HCT116 (cell line): Measurements from ENCODE around the gene PDE9A. TPM values are rescaled to one million over a fixed set of nuclear protein-coding genes. Genes with fewer than 3 reads are reported as not detected.

Experiments used
- ATAC-seq: fragments of 200-7000 bp; cut with Tn5 transposase; 2 replicates; pipeline ENCODE4 v1.9.1; 2020; ENCODE audit warnings: mild to moderate bottlenecking, moderate library complexity
- BruUV-seq: library from RNA; stranded (reverse); fragments of 400-500 nt; replicated peaks from 2 replicates; lab custom pipeline; 2021; lab: Mats Ljungman, UMichigan
- CTCF ChIA-PET: fragments of 300-600 bp; sonication (Branson Sonifier 250); formaldehyde crosslinking; loops from one replicate; lab custom pipeline; 2021; ENCODE audit warnings: antibody characterized with exemption; lab: Charles Lee
- POLR2A ChIA-PET: fragments of 300-600, 350-600 bp; sonication (Branson Sonifier 250); formaldehyde crosslinking; loops from one replicate; lab custom pipeline; 2021; ENCODE audit warnings: antibody characterized with exemption; lab: Charles Lee
- RAD21 ChIA-PET, 2 experiments: fragments of 300-600 bp; sonication (Branson Sonifier 250); formaldehyde crosslinking; loops; one replicate each; lab custom pipeline; 2023; ENCODE audit warnings: low total read pairs in 2 of 2; ENCODE audit not compliant: uncharacterized antibody in 2 of 2, unreplicated experiment in 2 of 2, low non-redundant PET in 1 of 2; lab: Charles Lee
- DNase-seq: peaks from one replicate; pipeline ENCODE4 v3.0.0-alpha.2; 2010; ENCODE audit warnings: low read depth, low spot score
- H2AFZ ChIP-seq: fragments of 200-600 bp; shearing (Covaris generic), sonication (generic); 2 replicates; pipeline ENCODE4 v1.6.1; 2017; ENCODE audit warnings: low read depth, mixed run types, mixed read lengths, antibody characterized with exemption, low read length; ENCODE audit not compliant: poor library complexity, severe bottlenecking
- H3K27ac ChIP-seq: 2 replicates; pipeline ENCODE4 v1.5.1; 2012; ENCODE audit warnings: low read depth, low read length
- H3K27me3 ChIP-seq: fragments of 200-600 bp; sonication (generic); 2 replicates; pipeline ENCODE4 v1.6.1; 2016; ENCODE audit warnings: mixed run types, low read length, mixed read lengths; ENCODE audit not compliant: insufficient read depth
- H3K36me3 ChIP-seq, 2 experiments: fragments of 200-500 bp in 1 of 2; fragments of 200-600 bp in 1 of 2; sonication (Bioruptor generic) in 1 of 2; sonication (generic) in 1 of 2; 2 replicates each; pipeline versions ENCODE4 v1.5.1 to v1.6.1; 2014 to 2016; ENCODE audit warnings: low read length in 2 of 2, inconsistent platforms in 1 of 2, mixed read lengths in 1 of 2, mixed run types in 1 of 2; ENCODE audit not compliant: insufficient read depth in 2 of 2, control insufficient read depth in 1 of 2
- H3K4me1 ChIP-seq, 2 experiments: fragments of 200-600 bp in 1 of 2; sonication (generic) in 1 of 2; 2 replicates each; pipeline versions ENCODE4 v1.5.1 to v1.6.1; 2012 to 2017; ENCODE audit warnings: low read length in 2 of 2, inconsistent platforms in 1 of 2, mild to moderate bottlenecking in 1 of 2, mixed read lengths in 1 of 2, mixed run types in 1 of 2, moderate library complexity in 1 of 2; ENCODE audit not compliant: insufficient read depth in 2 of 2, control insufficient read depth in 1 of 2
- H3K4me2 ChIP-seq: fragments of 200-600 bp; sonication (generic); 2 replicates; pipeline ENCODE4 v1.6.1; 2017; ENCODE audit warnings: mixed run types, low read length, mixed read lengths
- H3K4me3 ChIP-seq, 2 experiments: fragments of 200-600 bp in 1 of 2; sonication (generic) in 1 of 2; replicated peaks in 1 of 2; 2 replicates each; pipeline ENCODE4 v1.5.1; 2011 to 2016; ENCODE audit warnings: low read length in 2 of 2, control low read depth in 1 of 2, low read depth in 1 of 2, mild to moderate bottlenecking in 1 of 2, mixed read lengths in 1 of 2, mixed run types in 1 of 2
- H3K79me2 ChIP-seq: fragments of 200-600 bp; sonication (generic); 2 replicates; pipeline ENCODE4 v1.6.1; 2017; ENCODE audit warnings: mild to moderate bottlenecking, mixed run types, low read length, moderate library complexity, mixed read lengths; ENCODE audit not compliant: insufficient read depth
- H3K9ac ChIP-seq: fragments of 200-600 bp; sonication (generic); 2 replicates; pipeline ENCODE4 v1.6.1; 2016; ENCODE audit warnings: low read length, mixed read lengths
- H3K9me2 ChIP-seq: fragments of 200-600 bp; sonication (generic), shearing (Covaris generic); 2 replicates; pipeline ENCODE4 v1.6.1; 2017; ENCODE audit warnings: mixed run types, mild to moderate bottlenecking, moderate library complexity; ENCODE audit not compliant: insufficient read depth
- H3K9me3 ChIP-seq, 2 experiments: fragments of 200-500 bp in 1 of 2; fragments of 200-600 bp in 1 of 2; sonication (Bioruptor generic) in 1 of 2; sonication (generic) in 1 of 2; 2 replicates each; pipeline ENCODE4 v1.6.1; 2014 to 2017; ENCODE audit warnings: low read length in 2 of 2, mixed read lengths in 2 of 2, inconsistent platforms in 1 of 2, low read depth in 1 of 2, mild to moderate bottlenecking in 1 of 2, mixed run types in 1 of 2, moderate library complexity in 1 of 2; ENCODE audit not compliant: control insufficient read depth in 1 of 2, insufficient read depth in 1 of 2
- H4K20me1 ChIP-seq: fragments of 200-600 bp; sonication (generic), shearing (Covaris generic); 2 replicates; pipeline ENCODE4 v1.6.1; 2017; ENCODE audit warnings: mixed run types, mild to moderate bottlenecking, moderate library complexity; ENCODE audit not compliant: insufficient read depth
- CBX3 ChIP-seq: IDR thresholded peaks from 2 replicates; pipeline ENCODE4 v1.6.1; 2012; ENCODE audit warnings: low read depth
- CEBPB ChIP-seq: IDR thresholded peaks from 2 replicates; pipeline ENCODE4 v1.6.1; 2012; ENCODE audit warnings: low read depth
- CTCF ChIP-seq, 3 experiments: fragments of 200-600 bp in 1 of 3; sonication (generic) in 1 of 3; IDR thresholded peaks in 2 of 3; conservative IDR thresholded peaks in 1 of 3; 2 replicates each; pipeline ENCODE4 v1.5.1; 2012 to 2017; ENCODE audit warnings: low read depth in 2 of 3, low read length in 2 of 3, antibody characterized with exemption in 1 of 3, borderline replicate concordance in 1 of 3, control low read depth in 1 of 3, mild to moderate bottlenecking in 1 of 3, mixed read lengths in 1 of 3, mixed run types in 1 of 3, moderate library complexity in 1 of 3; ENCODE audit not compliant: insufficient read depth in 1 of 3
- EZH2phosphoT487 ChIP-seq: fragments of 200-600 bp; IDR thresholded peaks from 2 replicates; pipeline ENCODE4 v1.6.1; 2018; ENCODE audit warnings: antibody characterized with exemption, borderline replicate concordance
- FOSL1 ChIP-seq: IDR thresholded peaks from 2 replicates; pipeline ENCODE4 v1.6.1; 2012; ENCODE audit warnings: low read depth
- JUND ChIP-seq: IDR thresholded peaks from 2 replicates; pipeline ENCODE4 v1.6.1; 2012
- POLR2A ChIP-seq: IDR thresholded peaks from 2 replicates; pipeline ENCODE4 v1.7.0; 2011; ENCODE audit warnings: borderline replicate concordance; ENCODE audit not compliant: insufficient read depth, insufficient read length; ENCODE audit errors: extremely low read depth
- SIN3A ChIP-seq: IDR thresholded peaks from 2 replicates; pipeline ENCODE4 v1.6.1; 2012; ENCODE audit warnings: low read depth
- SRF ChIP-seq: IDR thresholded peaks from 2 replicates; pipeline ENCODE4 v1.6.1; 2012; ENCODE audit warnings: low read depth
- TCF7L2 ChIP-seq: IDR thresholded peaks from 2 replicates; pipeline ENCODE4 v1.7.0; 2011; ENCODE audit warnings: borderline replicate concordance, inconsistent platforms; ENCODE audit not compliant: insufficient read depth, insufficient read length; ENCODE audit errors: extremely low read depth
- YY1 ChIP-seq: IDR thresholded peaks from 2 replicates; pipeline ENCODE4 v1.6.1; 2011; ENCODE audit warnings: low read length, low read depth, moderate library complexity, mild to moderate bottlenecking; ENCODE audit not compliant: insufficient replicate concordance; ENCODE audit errors: extremely low read depth
- ZNF274 ChIP-seq: fragments of 200-500 bp; sonication (Bioruptor generic); IDR thresholded peaks from 2 replicates; pipeline ENCODE4 v1.6.1; 2014; ENCODE audit warnings: mild to moderate bottlenecking, low read depth, low read length, inconsistent platforms
- intact Hi-C: fragments of 100-400 bp; cut with micrococcal nuclease; formaldehyde crosslinking; loops from 2 replicates; pipeline ENCODE4 v1.10.0; 2022
- total RNA-seq: library from RNA; stranded (reverse); gene quantifications from one replicate; pipeline ENCODE4 v1.2.1, GENCODE V29; 2021; ENCODE audit not compliant: unreplicated experiment
- TF ChIP-seq, protein P1 (sequence below): IDR thresholded peaks from 2 replicates; pipeline ENCODE4 v1.6.1; 2012
- TF ChIP-seq, protein P2 (sequence below): IDR thresholded peaks from 2 replicates; pipeline ENCODE4 v1.6.1; 2012; ENCODE audit warnings: low read depth

The PDE9A gene
- total RNA-seq, 1 experiment from 2014 or later, result 31.4 TPM

DNA sequence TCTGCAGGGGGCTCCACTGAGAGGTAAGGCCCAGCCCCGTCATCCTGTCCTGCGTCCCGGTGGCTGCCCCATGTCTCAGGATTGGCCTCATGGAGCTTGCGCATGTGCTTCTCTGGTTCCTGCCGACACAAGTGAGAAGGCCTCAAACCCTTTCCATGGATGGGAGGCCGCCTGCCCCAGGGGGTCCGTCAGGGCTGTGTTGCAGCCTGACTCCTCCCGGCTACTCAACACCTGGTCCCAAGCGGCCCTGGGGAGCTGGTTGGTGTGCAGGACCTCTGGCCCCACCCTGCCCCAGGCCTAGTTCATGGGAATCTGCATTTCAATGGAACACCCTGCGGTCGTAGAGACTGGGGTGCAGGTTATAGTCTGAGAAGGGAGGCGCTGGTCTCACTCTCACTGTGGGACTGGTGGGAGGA lies 21.1 kb upstream of the PDE9A start:
- Histone ChIP-seq H3K27ac (no peak overlapping the region), H3K9me3 (no peaks in the 10 kb centered on the region), H3K36me3 (no peaks in the 10 kb centered on the region), H4K20me1 (no peaks in the 10 kb centered on the region), H3K4me3 (no peak overlapping the region), H3K27me3 (peaks cover 12% of the 10 kb centered on the region; the same call in 1 of the 2 replicates), H2AFZ (no peak overlapping the region), H3K9me2 (no peaks in the 10 kb centered on the region), H3K9ac (no peak overlapping the region), H3K4me1 (no peaks in the 10 kb centered on the region), H3K4me2 (no peak overlapping the region), H3K79me2 (no peaks in the 10 kb centered on the region)
- ATAC-seq (no peak), DNase-seq (no peak)
- RAD21 ChIA-PET, result no interaction called here
- POLR2A ChIA-PET, result no interaction called here
- CTCF ChIA-PET, result no interaction called here
- no TSS peak for BruUV-seq
- intact Hi-C loops, result no loop called here
- TF ChIP-seq, protein P1, sequence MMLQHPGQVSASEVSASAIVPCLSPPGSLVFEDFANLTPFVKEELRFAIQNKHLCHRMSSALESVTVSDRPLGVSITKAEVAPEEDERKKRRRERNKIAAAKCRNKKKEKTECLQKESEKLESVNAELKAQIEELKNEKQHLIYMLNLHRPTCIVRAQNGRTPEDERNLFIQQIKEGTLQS, result no peak
- TF ChIP-seq JUND (no peak), EZH2phosphoT487 (no peak), YY1 (no peak), CEBPB (no peak), TCF7L2 (no peak), CBX3 (no peak), ZNF274 (no peak)

DNA sequence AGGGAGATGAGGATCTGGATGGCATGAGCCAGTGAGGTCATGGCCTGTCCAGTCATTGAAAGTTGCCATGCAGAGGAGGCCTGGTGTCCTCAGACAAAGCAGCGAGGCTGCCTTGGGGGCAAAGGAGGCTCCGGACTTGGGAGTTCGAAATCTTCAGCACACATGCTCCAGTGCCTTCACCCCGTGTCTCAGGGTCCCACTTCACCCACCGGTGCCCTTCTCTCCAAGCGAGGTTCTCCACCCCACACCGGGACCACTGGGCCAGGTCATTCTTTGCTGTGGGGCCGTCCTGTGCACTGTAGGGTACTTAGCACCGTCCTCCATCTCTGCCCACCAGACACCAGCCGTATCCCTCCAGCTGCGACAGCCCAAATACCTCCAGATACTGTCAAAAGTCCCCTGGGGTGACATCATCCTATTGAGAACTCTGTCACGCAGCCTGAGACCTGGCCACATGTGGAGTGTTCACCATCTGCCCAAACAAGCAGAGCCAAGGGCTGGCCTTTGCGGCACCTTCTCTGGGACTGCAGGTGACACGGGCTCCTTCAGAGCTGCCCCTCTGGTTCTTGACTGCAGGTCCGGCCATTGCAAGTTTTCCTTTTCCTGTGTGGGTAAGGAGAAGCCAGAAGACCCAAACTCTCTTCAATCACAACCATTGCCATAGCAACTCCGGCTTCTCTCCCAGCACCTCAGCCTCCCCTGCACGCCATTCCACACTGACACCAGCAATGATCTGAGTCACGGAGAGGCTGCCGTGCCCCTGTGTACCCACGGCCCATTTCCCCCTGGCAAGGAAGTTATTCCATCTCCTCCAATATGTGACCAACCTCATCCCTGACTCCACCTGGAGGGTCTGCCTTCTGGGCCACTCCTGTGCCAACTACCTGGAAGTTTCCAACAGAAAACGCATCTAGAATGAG lies 20.4 kb upstream of the PDE9A start:
- no TSS peak for BruUV-seq
- Histone ChIP-seq H2AFZ (no peak overlapping the region), H3K27me3 (peaks cover 12% of the 10 kb centered on the region; the same call in 1 of the 2 replicates), H3K4me3 (no peak overlapping the region), H3K27ac (no peak overlapping the region), H4K20me1 (no peaks in the 10 kb centered on the region), H3K9me3 (no peaks in the 10 kb centered on the region), H3K9ac (no peak overlapping the region), H3K79me2 (no peaks in the 10 kb centered on the region), H3K9me2 (no peaks in the 10 kb centered on the region), H3K4me1 (no peaks in the 10 kb centered on the region), H3K4me2 (no peak overlapping the region), H3K36me3 (no peaks in the 10 kb centered on the region)
- CTCF ChIA-PET, result no interaction called here
- ATAC-seq (no peak), DNase-seq (no peak)
- POLR2A ChIA-PET, result no interaction called here
- RAD21 ChIA-PET, result no interaction called here
- intact Hi-C loops, result no loop called here
- TF ChIP-seq CTCF (IDR thresholded peaks at IDR 0.05 in 2 of 3, conservative IDR thresholded peaks at IDR 0.05 in 1 of 3; ENCODE audit: borderline replicate concordance in 1 of 3, insufficient read depth in 1 of 3, low read depth in 2 of 3, low read length in 2 of 3) (no peak), SRF (no peak), CBX3 (no peak), FOSL1 (no peak), JUND (no peak), POLR2A (no peak), SIN3A (no peak)
- TF ChIP-seq, protein P2, sequence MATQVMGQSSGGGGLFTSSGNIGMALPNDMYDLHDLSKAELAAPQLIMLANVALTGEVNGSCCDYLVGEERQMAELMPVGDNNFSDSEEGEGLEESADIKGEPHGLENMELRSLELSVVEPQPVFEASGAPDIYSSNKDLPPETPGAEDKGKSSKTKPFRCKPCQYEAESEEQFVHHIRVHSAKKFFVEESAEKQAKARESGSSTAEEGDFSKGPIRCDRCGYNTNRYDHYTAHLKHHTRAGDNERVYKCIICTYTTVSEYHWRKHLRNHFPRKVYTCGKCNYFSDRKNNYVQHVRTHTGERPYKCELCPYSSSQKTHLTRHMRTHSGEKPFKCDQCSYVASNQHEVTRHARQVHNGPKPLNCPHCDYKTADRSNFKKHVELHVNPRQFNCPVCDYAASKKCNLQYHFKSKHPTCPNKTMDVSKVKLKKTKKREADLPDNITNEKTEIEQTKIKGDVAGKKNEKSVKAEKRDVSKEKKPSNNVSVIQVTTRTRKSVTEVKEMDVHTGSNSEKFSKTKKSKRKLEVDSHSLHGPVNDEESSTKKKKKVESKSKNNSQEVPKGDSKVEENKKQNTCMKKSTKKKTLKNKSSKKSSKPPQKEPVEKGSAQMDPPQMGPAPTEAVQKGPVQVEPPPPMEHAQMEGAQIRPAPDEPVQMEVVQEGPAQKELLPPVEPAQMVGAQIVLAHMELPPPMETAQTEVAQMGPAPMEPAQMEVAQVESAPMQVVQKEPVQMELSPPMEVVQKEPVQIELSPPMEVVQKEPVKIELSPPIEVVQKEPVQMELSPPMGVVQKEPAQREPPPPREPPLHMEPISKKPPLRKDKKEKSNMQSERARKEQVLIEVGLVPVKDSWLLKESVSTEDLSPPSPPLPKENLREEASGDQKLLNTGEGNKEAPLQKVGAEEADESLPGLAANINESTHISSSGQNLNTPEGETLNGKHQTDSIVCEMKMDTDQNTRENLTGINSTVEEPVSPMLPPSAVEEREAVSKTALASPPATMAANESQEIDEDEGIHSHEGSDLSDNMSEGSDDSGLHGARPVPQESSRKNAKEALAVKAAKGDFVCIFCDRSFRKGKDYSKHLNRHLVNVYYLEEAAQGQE, result no peak
